ENCODE results near the gene GNAL. TPM values are rescaled to one million over a fixed set of nuclear protein-coding genes. Genes with fewer than 3 reads are reported as not detected.

The GNAL gene
- total and polyA plus RNA-seq, 2 of the 4 experiments (the other 2 are of a cell fraction): 0.15 to 0.36 TPM

DNA sequence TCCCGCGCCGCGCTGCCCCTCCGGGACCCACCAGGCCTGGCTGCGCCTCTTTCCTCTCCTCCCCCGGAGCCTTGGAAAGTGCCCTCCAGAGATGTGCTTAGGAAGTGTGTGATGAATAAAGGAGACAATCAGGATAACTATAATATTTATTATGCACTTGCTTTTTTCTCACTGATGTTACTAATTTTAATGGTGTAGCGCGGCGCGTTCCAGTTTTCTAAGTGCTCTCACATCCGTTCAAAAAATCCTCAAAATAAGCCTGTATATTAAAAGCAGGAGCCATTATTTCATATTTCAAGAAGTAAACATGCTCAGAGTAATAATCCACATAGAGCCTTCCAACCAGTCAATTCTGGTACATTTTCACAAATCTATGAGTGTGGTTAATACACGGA is 220.0 kb downstream of the GNAL start:
- no peak overlapping the region for H4K5ac ChIP-seq (ENCODE audit: low read depth, low read length)
- no peak overlapping the region for H3K18ac ChIP-seq (ENCODE audit: low read depth, low read length)
- H2BK5ac ChIP-seq (ENCODE audit: low read depth, low read length, poor library complexity, severe bottlenecking): peak overlapping the region; percentile 69
- peak overlapping the region; percentile 77 for H3K9ac ChIP-seq (ENCODE audit: low read depth, low read length)
- H3K27me3 ChIP-seq (ENCODE audit: control insufficient read depth, insufficient read depth, low read length): no peaks in the 10 kb centered on the region
- no CpG with 5 or more reads among the region's 13 CpGs for WGBS, 2 experiments (ENCODE audit: extremely low coverage in 2 of 2, insufficient read length in 1 of 2)
- DNase-seq: peak; percentile 12
- no peak overlapping the region for H2BK120ac ChIP-seq (ENCODE audit: low read depth, low read length)
- in situ Hi-C loops (cut with MboI; ENCODE audit: low sequenced_read_pairs) (no loop called here), dilution Hi-C loops (cut with HindIII; ENCODE audit: low sequenced_read_pairs, unreplicated experiment) (no loop called here), intact Hi-C loops (cut with micrococcal nuclease) (loop anchor here (2.0 kb wide), 2 partner anchors 58 to 176 kb away; partner anchors contain the start of gene CHMP1B)
- no peak overlapping the region for H3K4ac ChIP-seq (ENCODE audit: low read depth, low read length)
- H4K20me1 ChIP-seq (ENCODE audit: insufficient read depth, low read length): no peaks in the 10 kb centered on the region
- H3K4me1 ChIP-seq (ENCODE audit: control insufficient read depth, insufficient read depth, low read length): peaks cover 6% of the 10 kb centered on the region
- no peak overlapping the region for H2BK15ac ChIP-seq (ENCODE audit: low read depth, low read length)
- peaks cover 10 to 20% of the 10 kb centered on the region in 2 experiments; a peak in 3 of 4 replicates for H3K79me1 ChIP-seq (ENCODE audit: low read depth in 1 of 2, low read length in 2 of 2)
- H2BK20ac ChIP-seq (ENCODE audit: low read depth, low read length): no peak overlapping the region
- peaks cover 12% of the 10 kb centered on the region for H3K9me1 ChIP-seq (ENCODE audit: insufficient read depth, low read length)
- H3K36me3 ChIP-seq (ENCODE audit: control insufficient read depth, insufficient read depth, low read length): peaks cover 3% of the 10 kb centered on the region; the same call in 1 of the 2 replicates
- H2AFZ ChIP-seq (replicated peaks; ENCODE audit: low read length, poor library complexity): peak overlapping the region; percentile 96
- CTCF ChIA-PET: no interaction called here
- H3K56ac ChIP-seq (ENCODE audit: extremely low read depth, insufficient read depth, low read length): no peak overlapping the region
- no peaks in the 10 kb centered on the region for H3K9me3 ChIP-seq (ENCODE audit: control insufficient read depth, insufficient read depth, low read length)
- POLR2A ChIA-PET (ENCODE audit: unreplicated experiment): no interaction called here
- H3K23ac ChIP-seq (ENCODE audit: low read depth, low read length): no peak overlapping the region
- peak overlapping the region; percentile 86 for H3K4me3 ChIP-seq (ENCODE audit: insufficient read depth, low read depth, low read length)
- no TSS peak for BruUV-seq (replicated peaks)
- no peak overlapping the region for H4K91ac ChIP-seq (ENCODE audit: insufficient read depth, low read depth, low read length)
- no peak for ATAC-seq (ENCODE audit: low read depth)
- TF ChIP-seq BHLHE40 (IDR thresholded peaks at IDR 0.05; ENCODE audit: low read depth, low read length) (no peak), SMC3 (IDR thresholded peaks at IDR 0.05; ENCODE audit: low read depth, low read length) (no peak), RFX5 (IDR thresholded peaks at IDR 0.05; ENCODE audit: low read depth, low read length) (no peak), MAZ (IDR thresholded peaks at IDR 0.05; ENCODE audit: borderline replicate concordance, low read depth, low read length) (no peak), MXI1 (IDR thresholded peaks at IDR 0.05; ENCODE audit: borderline replicate concordance, low read depth, low read length) (no peak), MAFK (IDR thresholded peaks at IDR 0.05; ENCODE audit: low read depth, low read length) (no peak), RAD21 (IDR thresholded peaks at IDR 0.05; ENCODE audit: low read length) (no peak), FOS (IDR thresholded peaks at IDR 0.05; ENCODE audit: low read depth, low read length) (no peak), POLR2A (IDR thresholded peaks at IDR 0.05; ENCODE audit: low read depth, low read length) (no peak), RCOR1 (IDR thresholded peaks at IDR 0.05; ENCODE audit: insufficient replicate concordance, low read length) (no peak)
- TF ChIP-seq, protein P1, sequence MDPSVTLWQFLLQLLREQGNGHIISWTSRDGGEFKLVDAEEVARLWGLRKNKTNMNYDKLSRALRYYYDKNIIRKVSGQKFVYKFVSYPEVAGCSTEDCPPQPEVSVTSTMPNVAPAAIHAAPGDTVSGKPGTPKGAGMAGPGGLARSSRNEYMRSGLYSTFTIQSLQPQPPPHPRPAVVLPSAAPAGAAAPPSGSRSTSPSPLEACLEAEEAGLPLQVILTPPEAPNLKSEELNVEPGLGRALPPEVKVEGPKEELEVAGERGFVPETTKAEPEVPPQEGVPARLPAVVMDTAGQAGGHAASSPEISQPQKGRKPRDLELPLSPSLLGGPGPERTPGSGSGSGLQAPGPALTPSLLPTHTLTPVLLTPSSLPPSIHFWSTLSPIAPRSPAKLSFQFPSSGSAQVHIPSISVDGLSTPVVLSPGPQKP (IDR thresholded peaks at IDR 0.05; ENCODE audit: borderline replicate concordance, low read depth, low read length): no peak
- TF ChIP-seq, protein P2, sequence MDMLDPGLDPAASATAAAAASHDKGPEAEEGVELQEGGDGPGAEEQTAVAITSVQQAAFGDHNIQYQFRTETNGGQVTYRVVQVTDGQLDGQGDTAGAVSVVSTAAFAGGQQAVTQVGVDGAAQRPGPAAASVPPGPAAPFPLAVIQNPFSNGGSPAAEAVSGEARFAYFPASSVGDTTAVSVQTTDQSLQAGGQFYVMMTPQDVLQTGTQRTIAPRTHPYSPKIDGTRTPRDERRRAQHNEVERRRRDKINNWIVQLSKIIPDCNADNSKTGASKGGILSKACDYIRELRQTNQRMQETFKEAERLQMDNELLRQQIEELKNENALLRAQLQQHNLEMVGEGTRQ (IDR thresholded peaks at IDR 0.05; ENCODE audit: low read depth, low read length): no peak
- peak overlapping the region in 1 of 2 experiments; percentile 91; a peak in 2 of 4 replicates for H4K8ac ChIP-seq (ENCODE audit: low read depth in 2 of 2, low read length in 2 of 2)
- no peak overlapping the region for H2AK9ac ChIP-seq (replicated peaks; ENCODE audit: low read depth, low read length, poor library complexity)
- H3K4me2 ChIP-seq (ENCODE audit: low read depth, low read length): peak overlapping the region; percentile 32
- H3K27ac ChIP-seq (ENCODE audit: insufficient read depth, low read length): peak overlapping the region; percentile 75
- H3K14ac ChIP-seq (replicated peaks; ENCODE audit: low read depth, low read length): no peak overlapping the region
- H2AK5ac ChIP-seq (ENCODE audit: low read depth, low read length): no peak overlapping the region
